Measurements from ENCODE around the gene BMP6. TPM values are rescaled to one million over a fixed set of nuclear protein-coding genes. Genes with fewer than 3 reads are reported as not detected.

The BMP6 gene
- total and polyA plus RNA-seq, 2 of the 8 experiments (the other 6 are each of a cell fraction or from before 2014, with no cell fraction given): 2.0 to 2.1 TPM

DNA sequence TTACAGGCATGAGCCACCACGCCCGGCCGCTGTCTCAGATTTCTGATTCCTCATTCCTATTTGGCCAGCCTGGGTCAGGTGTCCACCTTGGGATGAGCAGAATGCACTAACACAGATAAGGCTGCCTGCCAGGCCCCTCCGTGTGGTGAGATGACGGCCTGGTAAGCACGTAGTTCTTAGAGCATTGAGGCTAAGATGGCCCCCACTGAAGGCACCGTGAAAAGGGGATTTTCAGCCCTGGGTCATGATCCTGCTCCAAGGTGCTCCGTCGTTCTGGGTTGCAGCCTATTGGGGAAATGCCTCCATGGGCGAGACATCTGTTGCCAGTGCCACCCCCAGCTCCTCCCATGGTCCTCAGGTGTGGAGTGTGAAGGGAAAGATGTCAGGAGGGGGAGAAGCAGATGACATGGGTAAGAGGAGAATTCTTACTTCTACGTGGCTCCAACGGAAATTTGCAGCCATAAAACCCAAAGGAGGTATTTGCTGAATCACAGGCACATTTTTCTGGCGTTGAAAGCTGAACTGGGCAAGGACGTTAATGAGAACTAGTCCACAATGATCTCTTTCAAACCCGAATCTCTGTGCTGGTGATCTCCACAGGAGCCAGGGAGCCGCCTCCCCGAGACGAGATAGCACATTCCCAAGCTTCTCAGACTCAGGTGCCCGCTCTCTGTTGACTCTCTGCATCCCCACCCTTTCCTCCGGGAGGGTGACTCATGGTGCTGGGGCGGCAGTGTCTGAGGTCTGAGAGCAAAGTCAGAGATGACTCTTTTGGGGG is 34.0 kb upstream of the BMP6 start (continued):
- TF ChIP-seq, protein P1, sequence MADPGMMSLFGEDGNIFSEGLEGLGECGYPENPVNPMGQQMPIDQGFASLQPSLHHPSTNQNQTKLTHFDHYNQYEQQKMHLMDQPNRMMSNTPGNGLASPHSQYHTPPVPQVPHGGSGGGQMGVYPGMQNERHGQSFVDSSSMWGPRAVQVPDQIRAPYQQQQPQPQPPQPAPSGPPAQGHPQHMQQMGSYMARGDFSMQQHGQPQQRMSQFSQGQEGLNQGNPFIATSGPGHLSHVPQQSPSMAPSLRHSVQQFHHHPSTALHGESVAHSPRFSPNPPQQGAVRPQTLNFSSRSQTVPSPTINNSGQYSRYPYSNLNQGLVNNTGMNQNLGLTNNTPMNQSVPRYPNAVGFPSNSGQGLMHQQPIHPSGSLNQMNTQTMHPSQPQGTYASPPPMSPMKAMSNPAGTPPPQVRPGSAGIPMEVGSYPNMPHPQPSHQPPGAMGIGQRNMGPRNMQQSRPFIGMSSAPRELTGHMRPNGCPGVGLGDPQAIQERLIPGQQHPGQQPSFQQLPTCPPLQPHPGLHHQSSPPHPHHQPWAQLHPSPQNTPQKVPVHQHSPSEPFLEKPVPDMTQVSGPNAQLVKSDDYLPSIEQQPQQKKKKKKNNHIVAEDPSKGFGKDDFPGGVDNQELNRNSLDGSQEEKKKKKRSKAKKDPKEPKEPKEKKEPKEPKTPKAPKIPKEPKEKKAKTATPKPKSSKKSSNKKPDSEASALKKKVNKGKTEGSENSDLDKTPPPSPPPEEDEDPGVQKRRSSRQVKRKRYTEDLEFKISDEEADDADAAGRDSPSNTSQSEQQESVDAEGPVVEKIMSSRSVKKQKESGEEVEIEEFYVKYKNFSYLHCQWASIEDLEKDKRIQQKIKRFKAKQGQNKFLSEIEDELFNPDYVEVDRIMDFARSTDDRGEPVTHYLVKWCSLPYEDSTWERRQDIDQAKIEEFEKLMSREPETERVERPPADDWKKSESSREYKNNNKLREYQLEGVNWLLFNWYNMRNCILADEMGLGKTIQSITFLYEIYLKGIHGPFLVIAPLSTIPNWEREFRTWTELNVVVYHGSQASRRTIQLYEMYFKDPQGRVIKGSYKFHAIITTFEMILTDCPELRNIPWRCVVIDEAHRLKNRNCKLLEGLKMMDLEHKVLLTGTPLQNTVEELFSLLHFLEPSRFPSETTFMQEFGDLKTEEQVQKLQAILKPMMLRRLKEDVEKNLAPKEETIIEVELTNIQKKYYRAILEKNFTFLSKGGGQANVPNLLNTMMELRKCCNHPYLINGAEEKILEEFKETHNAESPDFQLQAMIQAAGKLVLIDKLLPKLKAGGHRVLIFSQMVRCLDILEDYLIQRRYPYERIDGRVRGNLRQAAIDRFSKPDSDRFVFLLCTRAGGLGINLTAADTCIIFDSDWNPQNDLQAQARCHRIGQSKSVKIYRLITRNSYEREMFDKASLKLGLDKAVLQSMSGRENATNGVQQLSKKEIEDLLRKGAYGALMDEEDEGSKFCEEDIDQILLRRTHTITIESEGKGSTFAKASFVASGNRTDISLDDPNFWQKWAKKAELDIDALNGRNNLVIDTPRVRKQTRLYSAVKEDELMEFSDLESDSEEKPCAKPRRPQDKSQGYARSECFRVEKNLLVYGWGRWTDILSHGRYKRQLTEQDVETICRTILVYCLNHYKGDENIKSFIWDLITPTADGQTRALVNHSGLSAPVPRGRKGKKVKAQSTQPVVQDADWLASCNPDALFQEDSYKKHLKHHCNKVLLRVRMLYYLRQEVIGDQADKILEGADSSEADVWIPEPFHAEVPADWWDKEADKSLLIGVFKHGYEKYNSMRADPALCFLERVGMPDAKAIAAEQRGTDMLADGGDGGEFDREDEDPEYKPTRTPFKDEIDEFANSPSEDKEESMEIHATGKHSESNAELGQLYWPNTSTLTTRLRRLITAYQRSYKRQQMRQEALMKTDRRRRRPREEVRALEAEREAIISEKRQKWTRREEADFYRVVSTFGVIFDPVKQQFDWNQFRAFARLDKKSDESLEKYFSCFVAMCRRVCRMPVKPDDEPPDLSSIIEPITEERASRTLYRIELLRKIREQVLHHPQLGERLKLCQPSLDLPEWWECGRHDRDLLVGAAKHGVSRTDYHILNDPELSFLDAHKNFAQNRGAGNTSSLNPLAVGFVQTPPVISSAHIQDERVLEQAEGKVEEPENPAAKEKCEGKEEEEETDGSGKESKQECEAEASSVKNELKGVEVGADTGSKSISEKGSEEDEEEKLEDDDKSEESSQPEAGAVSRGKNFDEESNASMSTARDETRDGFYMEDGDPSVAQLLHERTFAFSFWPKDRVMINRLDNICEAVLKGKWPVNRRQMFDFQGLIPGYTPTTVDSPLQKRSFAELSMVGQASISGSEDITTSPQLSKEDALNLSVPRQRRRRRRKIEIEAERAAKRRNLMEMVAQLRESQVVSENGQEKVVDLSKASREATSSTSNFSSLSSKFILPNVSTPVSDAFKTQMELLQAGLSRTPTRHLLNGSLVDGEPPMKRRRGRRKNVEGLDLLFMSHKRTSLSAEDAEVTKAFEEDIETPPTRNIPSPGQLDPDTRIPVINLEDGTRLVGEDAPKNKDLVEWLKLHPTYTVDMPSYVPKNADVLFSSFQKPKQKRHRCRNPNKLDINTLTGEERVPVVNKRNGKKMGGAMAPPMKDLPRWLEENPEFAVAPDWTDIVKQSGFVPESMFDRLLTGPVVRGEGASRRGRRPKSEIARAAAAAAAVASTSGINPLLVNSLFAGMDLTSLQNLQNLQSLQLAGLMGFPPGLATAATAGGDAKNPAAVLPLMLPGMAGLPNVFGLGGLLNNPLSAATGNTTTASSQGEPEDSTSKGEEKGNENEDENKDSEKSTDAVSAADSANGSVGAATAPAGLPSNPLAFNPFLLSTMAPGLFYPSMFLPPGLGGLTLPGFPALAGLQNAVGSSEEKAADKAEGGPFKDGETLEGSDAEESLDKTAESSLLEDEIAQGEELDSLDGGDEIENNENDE (IDR thresholded peaks at IDR 0.05; ENCODE audit: insufficient replicate concordance, low read length): no peak
- TF ChIP-seq POLR2AphosphoS5 (IDR thresholded peaks at IDR 0.05; ENCODE audit: low read depth, low read length) (no peak), CBX8 (IDR thresholded peaks at IDR 0.05; ENCODE audit: borderline replicate concordance, low read depth, low read length) (no peak)

Measured in H1 (cell line).